Left cardiac atrium (tissue), 4 donors: ENCODE measurements around the gene C16orf86. TPM values are rescaled to one million over a fixed set of nuclear protein-coding genes. Genes with fewer than 3 reads are reported as not detected.

ENCODE experiments used
- ATAC-seq, 2 donors: fragments of 200-7000 bp; cut with Tn5 transposase; one replicate each; pipeline ENCODE4 v1.9.1; 2020; ENCODE audit warnings: mild to moderate bottlenecking in 2 of 2, moderate library complexity in 2 of 2
- DNase-seq: peaks from one replicate; pipeline ENCODE4 v3.0.0-alpha.2; 2020
- intact Hi-C, 2 donors: fragments of 100-400 bp; cut with DNase I; formaldehyde crosslinking; loops; one replicate each; pipeline versions ENCODE4 v1.14.1 to v1.15.1; 2022 to 2023
- total RNA-seq, 2 donors: library from RNA; stranded (reverse); fragmentation: NEBNext Ultra II Directional; extraction: Animal tissue kit (Norgen Biotek cat#: 25700); gene quantifications; one replicate each; pipeline ENCODE4 v1.2.1, GENCODE V29; 2021
- donor health status: DM: no; HTN: yes; CAD: no.
- donor health status: DM: no; HTN: yes; CAD: no; lungs with severe emphysema.
- donor health status: DM: yes; HTN: yes; CAD: no.
- donor health status: Dilated cardiomyopathy.

C16orf86 gene
- total RNA-seq, 2 donors from 2014 or later: 3.5 to 3.7 TPM

GRCh38 chr16:67663151-67663876 is 3.3 kb upstream of the C16orf86 start:
- intact Hi-C loops: loop anchor here in 1 of 2 donors (10.0 kb wide), 1 partner anchor 139 kb away; the partner anchor contains the start of gene RIPOR1
- ATAC-seq (no peak), DNase-seq (no peak)

- no peak for ATAC-seq
- intact Hi-C loops: loop anchor here in 1 of 2 donors (10.0 kb wide), 1 partner anchor 139 kb away; the partner anchor contains the start of gene RIPOR1
- no peak for DNase-seq
Measured at GRCh38 chr16:67663877-67664222, 2.8 kb upstream of the C16orf86 start.

GRCh38 chr16:67664258-67664657 is 2.4 kb upstream of the C16orf86 start:
- intact Hi-C loops: loop anchor here in 1 of 2 donors (10.0 kb wide), 1 partner anchor 139 kb away; the partner anchor contains the start of gene RIPOR1
- no peak for DNase-seq
- no peak for ATAC-seq

GRCh38 chr16:67664871-67665270 is 1.7 kb upstream of the C16orf86 start:
- ATAC-seq: no peak
- intact Hi-C loops: loop anchor here in 1 of 2 donors (10.0 kb wide), 1 partner anchor 140 kb away; the partner anchor contains the start of gene RIPOR1
- no peak for DNase-seq

GRCh38 chr16:67665598-67665997 is 1.0 kb upstream of the C16orf86 start:
- DNase-seq: no peak
- intact Hi-C loops: loop anchor here in 1 of 2 donors (10.0 kb wide), 1 partner anchor 141 kb away; the partner anchor contains the start of gene RIPOR1
- no peak for ATAC-seq

- no peak for DNase-seq
- intact Hi-C loops: loop anchor here in 1 of 2 donors (10.0 kb wide), 1 partner anchor 141 kb away; the partner anchor contains the start of gene RIPOR1
- peak; percentile 12 to 21 for ATAC-seq
Measured at GRCh38 chr16:67666032-67666551, 522 bp upstream of the C16orf86 start.

GRCh38 chr16:67667453-67667816 is 821 bp downstream of the C16orf86 start:
- no peak for ATAC-seq
- intact Hi-C loops: loop anchor here in 1 of 2 donors (10.0 kb wide), 1 partner anchor 143 kb away; the partner anchor contains the start of gene RIPOR1
- DNase-seq: peak; percentile 27

- peak; percentile 84 to 88 for ATAC-seq
- intact Hi-C loops: loop anchor here (2.0 to 10.0 kb wide), 2 partner anchors 143 to 147 kb away; partner anchors contain the start of gene RIPOR1 (in 1 of the 2)
- peak; percentile 89 for DNase-seq
Measured at GRCh38 chr16:67667817-67668494, 1.3 kb downstream of the C16orf86 start.

GRCh38 chr16:67668495-67669157 is 2.0 kb downstream of the C16orf86 start:
- no peak for DNase-seq
- intact Hi-C loops: loop anchor here (2.0 to 10.0 kb wide), 2 partner anchors 144 to 148 kb away; partner anchors contain the start of gene RIPOR1 (in 1 of the 2)

GRCh38 chr16:67669499-67670101 is 3.0 kb downstream of the C16orf86 start:
- DNase-seq: no peak
- no peak for ATAC-seq
- intact Hi-C loops: loop anchor here (2.0 to 10.0 kb wide), 6 partner anchors 53 to 255 kb away; partner anchors contain the start of genes RANBP10 (in 1 of the 2), RIPOR1 (in 1 of the 2) and TSNAXIP1 (in 1 of the 2)

More at GRCh38 chr16:67668495-67669157, 2.0 kb downstream of the C16orf86 start:
- no peak for ATAC-seq

- intact Hi-C loops: loop anchor here (5.0 to 10.0 kb wide), 4 partner anchors 50 to 252 kb away; partner anchors contain the start of genes RANBP10 (in 1 of the 2) and TSNAXIP1 (in 1 of the 2)
- no peak for ATAC-seq
- no peak for DNase-seq
Measured at GRCh38 chr16:67672306-67672705, 5.7 kb downstream of the C16orf86 start.

- peak; percentile 47 to 50 for ATAC-seq
- intact Hi-C loops: loop anchor here (5.0 to 10.0 kb wide), 4 partner anchors 49 to 252 kb away; partner anchors contain the start of genes RANBP10 (in 1 of the 2) and TSNAXIP1 (in 1 of the 2)
Measured at GRCh38 chr16:67672739-67673662, 6.4 kb downstream of the C16orf86 start.

GRCh38 chr16:67673712-67674580 is 7.3 kb downstream of the C16orf86 start:
- intact Hi-C loops: loop anchor here (5.0 to 10.0 kb wide), 4 partner anchors 48 to 251 kb away; partner anchors contain the start of genes RANBP10 (in 1 of the 2) and TSNAXIP1 (in 1 of the 2)
- DNase-seq: peak; percentile 81
- peak; percentile 59 to 69 for ATAC-seq

More at GRCh38 chr16:67672739-67673662, 6.4 kb downstream of the C16orf86 start:
- peak; percentile 72 for DNase-seq

GRCh38 chr16:67674851-67675578 is 8.4 kb downstream of the C16orf86 start:
- ATAC-seq (peak in 1 of 2 donors; percentile 33), DNase-seq (no peak)
- intact Hi-C loops: loop anchor here (5.0 to 10.0 kb wide), 4 partner anchors 47 to 250 kb away; partner anchors contain the start of genes RANBP10 (in 1 of the 2) and TSNAXIP1 (in 1 of the 2)

GRCh38 chr16:67675579-67675935 is 8.9 kb downstream of the C16orf86 start:
- DNase-seq (no peak), ATAC-seq (no peak)
- intact Hi-C loops: loop anchor here (10.0 kb wide), 2 partner anchors 139 to 249 kb away; no protein-coding TSS in a partner anchor
